IMR-90 (cell line): Measurements from ENCODE around the gene DDX50. TPM values are rescaled to one million over a fixed set of nuclear protein-coding genes. Genes with fewer than 3 reads are reported as not detected.

Source experiments
- ATAC-seq: fragments of 200-7000 bp; cut with Tn5 transposase; 2 replicates; pipeline ENCODE4 v1.9.1; 2020; ENCODE audit warnings: low read depth, mild to moderate bottlenecking, moderate library complexity
- BruUV-seq: library from RNA; stranded (reverse); fragments of 400-500 nt; replicated peaks from 2 replicates; lab custom pipeline; 2021; lab: Mats Ljungman, UMichigan
- CTCF ChIA-PET: fragments of 300-600 bp; formaldehyde crosslinking; extraction: SDS; loops from one replicate; lab custom pipeline; 2021; ENCODE audit warnings: antibody characterized with exemption; lab: Yijun Ruan, JAX
- POLR2A ChIA-PET: fragments of 300-600 bp; sonication (Branson Sonifier 250); formaldehyde crosslinking; loops from one replicate; lab custom pipeline; 2022; ENCODE audit warnings: antibody characterized with exemption; ENCODE audit not compliant: unreplicated experiment; lab: Charles Lee
- DNase-seq: peaks from one replicate; pipeline ENCODE4 v3.0.0; 2013
- H2AFZ ChIP-seq: replicated peaks from 2 replicates; pipeline ENCODE3; 2013; ENCODE audit warnings: low read length, mild to moderate bottlenecking; ENCODE audit not compliant: poor library complexity
- H2AK5ac ChIP-seq: 2 replicates; pipeline ENCODE4 v1.6.1; 2013; ENCODE audit warnings: low read depth, low read length, inconsistent platforms
- H2AK9ac ChIP-seq: replicated peaks from 2 replicates; pipeline ENCODE3; 2013; ENCODE audit warnings: mild to moderate bottlenecking, low read depth, low read length, moderate library complexity; ENCODE audit not compliant: poor library complexity
- H2BK120ac ChIP-seq: 2 replicates; pipeline ENCODE4 v1.6.1; 2013; ENCODE audit warnings: low read depth, low read length, inconsistent platforms
- H2BK15ac ChIP-seq: 3 replicates; pipeline ENCODE4 v1.6.1; 2013; ENCODE audit warnings: low read depth, low read length, inconsistent platforms
- H2BK20ac ChIP-seq: 2 replicates; pipeline ENCODE4 v1.6.1; 2013; ENCODE audit warnings: low read depth, mild to moderate bottlenecking, inconsistent platforms, low read length, moderate library complexity
- H2BK5ac ChIP-seq: 2 replicates; pipeline ENCODE4 v1.6.1; 2013; ENCODE audit warnings: mild to moderate bottlenecking, low read depth, low read length, inconsistent platforms; ENCODE audit not compliant: poor library complexity, severe bottlenecking
- H3K14ac ChIP-seq: replicated peaks from 2 replicates; pipeline ENCODE4 v1.6.1; 2013; ENCODE audit warnings: low read depth, low read length, inconsistent platforms
- H3K18ac ChIP-seq: 2 replicates; pipeline ENCODE4 v1.6.1; 2013; ENCODE audit warnings: low read depth, low read length, control low read depth
- H3K23ac ChIP-seq: 2 replicates; pipeline ENCODE4 v1.6.1; 2013; ENCODE audit warnings: low read depth, low read length, inconsistent platforms
- H3K27ac ChIP-seq: 2 replicates; pipeline ENCODE4 v1.5.1; 2013; ENCODE audit warnings: mild to moderate bottlenecking, control low read depth, low read length; ENCODE audit not compliant: insufficient read depth
- H3K27me3 ChIP-seq: 2 replicates; pipeline ENCODE4 v1.6.1; 2013; ENCODE audit warnings: low read length; ENCODE audit not compliant: control insufficient read depth, insufficient read depth
- H3K36me3 ChIP-seq: 2 replicates; pipeline ENCODE4 v1.6.1; 2013; ENCODE audit warnings: low read length, mixed read lengths; ENCODE audit not compliant: control insufficient read depth, insufficient read depth
- H3K4ac ChIP-seq: 2 replicates; pipeline ENCODE4 v1.6.1; 2013; ENCODE audit warnings: low read depth, low read length, inconsistent platforms
- H3K4me1 ChIP-seq: 2 replicates; pipeline ENCODE4 v1.6.1; 2013; ENCODE audit warnings: low read length, mixed read lengths; ENCODE audit not compliant: control insufficient read depth, insufficient read depth
- H3K4me2 ChIP-seq: 2 replicates; pipeline ENCODE4 v1.6.1; 2013; ENCODE audit warnings: low read depth, mild to moderate bottlenecking, control low read depth, low read length, moderate library complexity
- H3K4me3 ChIP-seq: 2 replicates; pipeline ENCODE4 v1.5.1; 2013; ENCODE audit warnings: low read depth, mild to moderate bottlenecking, control low read depth, low read length, moderate library complexity; ENCODE audit not compliant: insufficient read depth
- H3K56ac ChIP-seq: 2 replicates; pipeline ENCODE4 v1.6.1; 2013; ENCODE audit warnings: low read length, inconsistent platforms; ENCODE audit not compliant: insufficient read depth; ENCODE audit errors: extremely low read depth
- H3K79me1 ChIP-seq, 2 experiments: 2 replicates each; pipeline ENCODE4 v1.6.1; 2013; ENCODE audit warnings: low read length in 2 of 2, inconsistent platforms in 1 of 2, low read depth in 1 of 2
- H3K9ac ChIP-seq: 2 replicates; pipeline ENCODE4 v1.6.1; 2013; ENCODE audit warnings: low read depth, low read length, control low read depth
- H3K9me1 ChIP-seq: 2 replicates; pipeline ENCODE4 v1.6.1; 2013; ENCODE audit warnings: low read length, inconsistent platforms; ENCODE audit not compliant: insufficient read depth
- H3K9me3 ChIP-seq: 2 replicates; pipeline ENCODE4 v1.6.1; 2013; ENCODE audit warnings: low read length; ENCODE audit not compliant: control insufficient read depth, insufficient read depth
- H4K20me1 ChIP-seq: 2 replicates; pipeline ENCODE4 v1.6.1; 2013; ENCODE audit warnings: low read length, inconsistent platforms; ENCODE audit not compliant: insufficient read depth
- H4K5ac ChIP-seq: 2 replicates; pipeline ENCODE4 v1.6.1; 2013; ENCODE audit warnings: mild to moderate bottlenecking, low read depth, low read length, control low read depth
- H4K8ac ChIP-seq, 2 experiments: 2 replicates each; pipeline ENCODE4 v1.6.1; 2013; ENCODE audit warnings: low read depth in 2 of 2, low read length in 2 of 2, control low read depth in 1 of 2, inconsistent platforms in 1 of 2
- H4K91ac ChIP-seq: 2 replicates; pipeline ENCODE4 v1.6.1; 2013; ENCODE audit warnings: low read depth, low read length, inconsistent platforms; ENCODE audit not compliant: insufficient read depth
- BHLHE40 ChIP-seq: fragments of 150-350 bp; IDR thresholded peaks from 2 replicates; pipeline ENCODE4 v1.6.1; 2016; ENCODE audit warnings: mild to moderate bottlenecking, low read depth, low read length
- CHD1 ChIP-seq: IDR thresholded peaks from 2 replicates; pipeline ENCODE4 v1.6.1; 2012; ENCODE audit warnings: low read depth, low read length, improper control_type of control experiment
- FOS ChIP-seq: fragments of 150-350 bp; IDR thresholded peaks from 2 replicates; pipeline ENCODE4 v1.6.1; 2016; ENCODE audit warnings: low read depth, low read length
- RAD21 ChIP-seq: IDR thresholded peaks from 2 replicates; pipeline ENCODE4 v1.6.1; 2012; ENCODE audit warnings: low read length, improper control_type of control experiment
- RCOR1 ChIP-seq: IDR thresholded peaks from 2 replicates; pipeline ENCODE4 v1.6.1; 2012; ENCODE audit warnings: mild to moderate bottlenecking, low read length, improper control_type of control experiment; ENCODE audit not compliant: insufficient replicate concordance
- RFX5 ChIP-seq: IDR thresholded peaks from 2 replicates; pipeline ENCODE4 v1.8.0; 2012; ENCODE audit warnings: low read depth, mild to moderate bottlenecking, low read length, moderate library complexity
- SMC3 ChIP-seq: fragments of 150-350 bp; IDR thresholded peaks from 2 replicates; pipeline ENCODE4 v1.6.1; 2016; ENCODE audit warnings: low read depth, mild to moderate bottlenecking, antibody characterized with exemption, low read length, moderate library complexity
- WGBS, 2 experiments: methylation state at CpG; one replicate each; pipeline versions ENCODE4 v1.1.5 to v1.1.7; 2013; ENCODE audit warnings: missing lambda C conversion rate in 2 of 2; ENCODE audit not compliant: insufficient read length in 1 of 2; ENCODE audit errors: extremely low coverage in 2 of 2; 5-methylcytosine and 5-hydroxymethylcytosine counted together
- dilution Hi-C: fragments of 300-500 bp; cut with HindIII; formaldehyde crosslinking; loops from one replicate; pipeline ENCODE4 v1.14.3; 2018; ENCODE audit warnings: low sequenced_read_pairs; ENCODE audit not compliant: unreplicated experiment
- in situ Hi-C: fragments of 300-500 bp; cut with MboI; formaldehyde crosslinking; loops from 3 replicates; pipeline ENCODE4 v1.14.3; 2019; ENCODE audit warnings: low sequenced_read_pairs, inconsistent platforms, mixed read lengths
- intact Hi-C: fragments of 100-400 bp; cut with micrococcal nuclease; formaldehyde crosslinking; loops from 2 replicates; pipeline ENCODE4 v1.10.0; 2022
- polyA plus RNA-seq, 3 experiments: library from polyadenylated mRNA; depleted of rRNA; stranded (reverse); fragments of >200 nt; gene quantifications; 2 replicates each; pipeline ENCODE4 v1.2.3, GENCODE V29; 2012; ENCODE audit warnings: low replicate concordance in 1 of 3
- total RNA-seq: library from RNA; depleted of rRNA; stranded (reverse); fragments of >200 nt; gene quantifications from 2 replicates; pipeline ENCODE4 v1.2.3, GENCODE V29; 2012
- TF ChIP-seq, protein P1 (sequence below): conservative IDR thresholded peaks from 2 replicates; pipeline ENCODE4 v1.5.1; 2012; ENCODE audit warnings: mild to moderate bottlenecking, low read depth, low read length, improper control_type of control experiment
- TF ChIP-seq, protein P2 (sequence below): fragments of 150-350 bp; IDR thresholded peaks from 2 replicates; pipeline ENCODE4 v1.6.1; 2017; ENCODE audit warnings: mild to moderate bottlenecking, antibody characterized with exemption, low read length, low read depth

Gene DDX50
- total and polyA plus RNA-seq, 2 of the 4 experiments (the other 2 are of a cell fraction), result 31.1 to 55.7 TPM

DNA sequence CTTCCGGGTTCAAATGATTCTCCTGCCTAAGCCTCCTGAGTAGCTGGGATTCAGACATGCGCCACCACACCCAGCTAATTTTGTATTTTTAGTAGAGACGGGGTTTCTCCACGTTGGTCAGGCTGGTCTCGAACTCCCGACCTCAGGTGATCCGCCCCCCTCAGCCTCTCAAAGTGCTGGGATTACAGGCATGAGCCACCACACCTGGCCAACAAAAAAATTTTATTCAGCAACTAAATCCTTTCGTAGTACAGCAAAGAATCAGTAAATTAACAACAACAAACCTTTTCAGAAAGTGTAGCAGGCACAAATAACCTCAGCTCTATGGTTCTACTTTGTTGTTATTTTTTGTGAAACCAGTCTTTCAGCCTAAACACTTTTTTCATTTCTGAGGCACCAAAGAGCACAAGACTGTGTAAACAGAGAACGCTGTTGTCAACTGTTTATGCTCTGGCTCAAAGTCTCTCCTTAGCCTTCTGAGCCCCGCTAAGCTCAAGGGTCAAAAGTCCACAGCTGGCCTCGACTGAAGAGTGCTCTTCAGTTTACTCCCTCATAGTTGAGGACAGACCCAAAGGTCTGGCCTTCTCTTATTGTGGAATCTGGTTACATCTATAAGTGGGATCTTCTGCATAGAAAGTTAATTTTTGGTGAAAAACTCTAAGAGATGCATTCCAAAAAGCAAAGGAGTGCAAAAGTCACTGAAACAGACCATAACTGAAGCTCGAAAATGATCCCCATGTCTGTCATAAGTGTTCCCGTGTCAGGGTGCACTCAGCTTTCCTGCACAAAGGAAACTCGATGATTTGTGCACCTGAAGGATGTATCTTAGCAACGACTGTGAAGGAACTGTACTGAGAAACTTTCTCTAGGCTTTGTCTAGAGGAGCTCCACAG lies 24.6 kb upstream of the DDX50 start:
- Histone ChIP-seq H3K4me3 (no peak overlapping the region), H3K27ac (no peak overlapping the region), H3K14ac (no peak overlapping the region), H3K56ac (no peak overlapping the region), H2AK9ac (no peak overlapping the region), H3K4me2 (no peak overlapping the region; the same call in 1 of the 2 replicates), H3K9me1 (no peaks in the 10 kb centered on the region; the same call in 1 of the 2 replicates), H3K27me3 (peaks cover 11% of the 10 kb centered on the region), H3K4ac (no peak overlapping the region), H2AK5ac (no peak overlapping the region), H2BK20ac (no peak overlapping the region), H4K91ac (no peak overlapping the region), H2BK120ac (no peak overlapping the region), H4K5ac (no peak overlapping the region), H3K23ac (no peak overlapping the region), H4K8ac (no peak overlapping the region), H3K9me3 (no peaks in the 10 kb centered on the region), H3K18ac (no peak overlapping the region), H2BK15ac (no peak overlapping the region), H4K20me1 (no peaks in the 10 kb centered on the region), H3K4me1 (peaks cover 1% of the 10 kb centered on the region), H2BK5ac (no peak overlapping the region), H3K9ac (no peak overlapping the region), H2AFZ (no peak overlapping the region), H3K79me1 (no peaks in the 10 kb centered on the region), H3K36me3 (no peaks in the 10 kb centered on the region)
- dilution Hi-C loops (no loop called here), intact Hi-C loops (loop anchor here (5.0 kb wide), 1 partner anchor 74 kb away; no protein-coding TSS in a partner anchor), in situ Hi-C loops (no loop called here)
- 19% methylated on average over 3 of the region's 15 CpGs; no CpG with 5 or more reads in 1 of the 2 experiments for WGBS, 2 experiments
- POLR2A ChIA-PET, result no interaction called here
- ATAC-seq (peak; percentile 79), DNase-seq (peak; percentile 10)
- TF ChIP-seq RFX5 (no peak), CHD1 (no peak), SMC3 (no peak), RAD21 (no peak), RCOR1 (no peak), BHLHE40 (no peak), FOS (no peak)
- TF ChIP-seq, protein P1, sequence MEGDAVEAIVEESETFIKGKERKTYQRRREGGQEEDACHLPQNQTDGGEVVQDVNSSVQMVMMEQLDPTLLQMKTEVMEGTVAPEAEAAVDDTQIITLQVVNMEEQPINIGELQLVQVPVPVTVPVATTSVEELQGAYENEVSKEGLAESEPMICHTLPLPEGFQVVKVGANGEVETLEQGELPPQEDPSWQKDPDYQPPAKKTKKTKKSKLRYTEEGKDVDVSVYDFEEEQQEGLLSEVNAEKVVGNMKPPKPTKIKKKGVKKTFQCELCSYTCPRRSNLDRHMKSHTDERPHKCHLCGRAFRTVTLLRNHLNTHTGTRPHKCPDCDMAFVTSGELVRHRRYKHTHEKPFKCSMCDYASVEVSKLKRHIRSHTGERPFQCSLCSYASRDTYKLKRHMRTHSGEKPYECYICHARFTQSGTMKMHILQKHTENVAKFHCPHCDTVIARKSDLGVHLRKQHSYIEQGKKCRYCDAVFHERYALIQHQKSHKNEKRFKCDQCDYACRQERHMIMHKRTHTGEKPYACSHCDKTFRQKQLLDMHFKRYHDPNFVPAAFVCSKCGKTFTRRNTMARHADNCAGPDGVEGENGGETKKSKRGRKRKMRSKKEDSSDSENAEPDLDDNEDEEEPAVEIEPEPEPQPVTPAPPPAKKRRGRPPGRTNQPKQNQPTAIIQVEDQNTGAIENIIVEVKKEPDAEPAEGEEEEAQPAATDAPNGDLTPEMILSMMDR, result no peak
- TF ChIP-seq, protein P2, sequence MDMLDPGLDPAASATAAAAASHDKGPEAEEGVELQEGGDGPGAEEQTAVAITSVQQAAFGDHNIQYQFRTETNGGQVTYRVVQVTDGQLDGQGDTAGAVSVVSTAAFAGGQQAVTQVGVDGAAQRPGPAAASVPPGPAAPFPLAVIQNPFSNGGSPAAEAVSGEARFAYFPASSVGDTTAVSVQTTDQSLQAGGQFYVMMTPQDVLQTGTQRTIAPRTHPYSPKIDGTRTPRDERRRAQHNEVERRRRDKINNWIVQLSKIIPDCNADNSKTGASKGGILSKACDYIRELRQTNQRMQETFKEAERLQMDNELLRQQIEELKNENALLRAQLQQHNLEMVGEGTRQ, result no peak
- CTCF ChIA-PET, result interaction anchor here (0.6 to 1.0 kb wide), 3 partner anchors 21 to 375 kb away, joined by 3 to 6 read pairs (median 3); no protein-coding TSS in a partner anchor
- no TSS peak for BruUV-seq
